ENCODE data around the gene VPS39.

- TF ChIP-seq CTCF (IDR thresholded peaks at IDR 0.05; ENCODE audit: insufficient read depth, low read length) (no peak), REST (IDR thresholded peaks at IDR 0.05; ENCODE audit: insufficient replicate concordance, low read depth) (no peak), POLR2AphosphoS5 (IDR thresholded peaks at IDR 0.05; ENCODE audit: low read depth) (no peak; the same call in 1 of the 2 replicates)
These were observed 49.9 kb downstream of the VPS39 start for GRCh38 chr15:42157981-42158765.

All from HL-60 (cell line).